ENCODE measurements around the gene RBM42.
A peak's percentile ranks its signal among the peaks of the same experiment; 100 is the strongest.

Gene RBM42

GRCh38 chr19:35641515-35642151 is 12.8 kb downstream of the RBM42 start, which contains the start of gene ETV2:
TSS of gene ETV2 (plus strand) at chr19:35641745. CDS start at chr19:35642461, 716 bp downstream.
- ChIA-PET CTCF (no interaction called here), POLR2A (ENCODE audit: low non-redundant PET) (no interaction called here)
- TF ChIP-seq CTCF (conservative IDR thresholded peaks at IDR 0.05; ENCODE audit: low read depth): no peak
- H3K27ac ChIP-seq: no peak within 1 kb of the TSS; the same call in 1 of the 2 replicates
- DNase-seq (ENCODE audit: low spot score): no peak

- no peak overlapping the region; the same call in 1 of the 2 replicates for H3K27ac ChIP-seq
- ChIA-PET CTCF (no interaction called here), POLR2A (ENCODE audit: low non-redundant PET) (interaction anchor here (0.7 kb wide), 1 partner anchor 178 kb away, joined by 4 read pairs; no protein-coding TSS in a partner anchor)
- TF ChIP-seq CTCF (conservative IDR thresholded peaks at IDR 0.05; ENCODE audit: low read depth): no peak
- DNase-seq (ENCODE audit: low spot score): no peak
Observed at GRCh38 chr19:35642312-35642711, 13.5 kb downstream of the RBM42 start.

GRCh38 chr19:35642798-35643254 is 14.0 kb downstream of the RBM42 start:
- H3K27ac ChIP-seq: peak overlapping the region; percentile 95
- CTCF ChIA-PET: no interaction called here
- no peak for DNase-seq (ENCODE audit: low spot score)
- TF ChIP-seq CTCF (conservative IDR thresholded peaks at IDR 0.05; ENCODE audit: low read depth): no peak
- POLR2A ChIA-PET (ENCODE audit: low non-redundant PET): interaction anchor here (0.7 kb wide), 1 partner anchor 178 kb away, joined by 4 read pairs; no protein-coding TSS in a partner anchor

- DNase-seq (ENCODE audit: low spot score): peak; percentile 83
- ChIA-PET POLR2A (ENCODE audit: low non-redundant PET) (interaction anchor here (0.6 kb wide), 1 partner anchor 157 kb away, joined by 4 read pairs; no protein-coding TSS in a partner anchor), CTCF (interaction anchor here (0.7 to 1.1 kb wide), 2 partner anchors 133 to 289 kb away, joined by 4 to 5 read pairs; no protein-coding TSS in a partner anchor)
- no peak for TF ChIP-seq CTCF (conservative IDR thresholded peaks at IDR 0.05; ENCODE audit: low read depth)
- H3K27ac ChIP-seq: peak overlapping the region; percentile 95
Observed at GRCh38 chr19:35643255-35644205, 14.7 kb downstream of the RBM42 start.

GRCh38 chr19:35644206-35644986 is 15.6 kb downstream of the RBM42 start:
- DNase-seq (ENCODE audit: low spot score): peak; percentile 97
- ChIA-PET CTCF (interaction anchor here (0.6 to 1.1 kb wide), 2 partner anchors 89 to 134 kb away, joined by 4 to 5 read pairs; no protein-coding TSS in a partner anchor), POLR2A (ENCODE audit: low non-redundant PET) (no interaction called here)
- H3K27ac ChIP-seq: peak overlapping the region; percentile 95
- TF ChIP-seq CTCF (conservative IDR thresholded peaks at IDR 0.05; ENCODE audit: low read depth): no peak

All from RWPE1 (cell line).